GOT3 (cell line): ENCODE measurements around the gene ABHD11.

Source experiments
- DNase-seq: peaks from one replicate; lab custom pipeline; 2025; ENCODE audit warnings: mixed read lengths; lab: John Stamatoyannopoulos, UW

Gene ABHD11

GRCh38 chr7:73701357-73701995 lies 37.1 kb downstream of the ABHD11 start:
- DNase-seq = no peak

GRCh38 chr7:73700581-73701134 lies 37.9 kb downstream of the ABHD11 start:
- no peak for DNase-seq

- DNase-seq = no peak
Observed at GRCh38 chr7:73700069-73700423, 38.6 kb downstream of the ABHD11 start.

- no peak for DNase-seq
Observed at GRCh38 chr7:73699370-73700068, 39.1 kb downstream of the ABHD11 start.

GRCh38 chr7:73698410-73698809 lies 40.2 kb downstream of the ABHD11 start:
- DNase-seq = no peak

GRCh38 chr7:73696372-73696771 lies 42.2 kb downstream of the ABHD11 start:
- DNase-seq = no peak

- DNase-seq = no peak
Observed at GRCh38 chr7:73690646-73691045, 48.0 kb downstream of the ABHD11 start.

GRCh38 chr7:73688288-73688687 lies 50.3 kb downstream of the ABHD11 start:
- DNase-seq = no peak
